Erythroblast (primary cell): ENCODE data around the gene NSD2.

Experiments
- GATA1 ChIP-seq: IDR thresholded peaks from 2 replicates; pipeline ENCODE4 v1.6.1; 2011; ENCODE audit warnings: low read depth, mild to moderate bottlenecking, control low read depth, low read length, moderate library complexity
- POLR2A ChIP-seq: IDR thresholded peaks from 2 replicates; pipeline ENCODE4 v1.6.1; 2011; ENCODE audit warnings: mild to moderate bottlenecking, low read length

GRCh38 chr4:1864076-1865008 lies 6.9 kb upstream of the NSD2 start:
- no peak for TF ChIP-seq POLR2A
- no peak for TF ChIP-seq GATA1
